Endothelial cell of umbilical vein (primary cell): ENCODE results near the gene RAB21. TPM values are rescaled to one million over a fixed set of nuclear protein-coding genes. Genes with fewer than 3 reads are reported as not detected.

Experiments used
- BruUV-seq: library from RNA; stranded (reverse); fragments of 400-500 nt; replicated peaks from 2 replicates; lab custom pipeline; 2021; lab: Mats Ljungman, UMichigan
- CTCF ChIA-PET: fragments of 300-600, 350-600 bp; sonication (Branson Sonifier 250); formaldehyde crosslinking; loops from one replicate; lab custom pipeline; 2021; ENCODE audit warnings: antibody characterized with exemption, inconsistent platforms; lab: Charles Lee
- POLR2A ChIA-PET: fragments of 300-600, 350-600 bp; sonication (Branson Sonifier 250); formaldehyde crosslinking; loops from one replicate; lab custom pipeline; 2021; ENCODE audit warnings: antibody characterized with exemption, inconsistent platforms; lab: Charles Lee
- DNase-seq: peaks from one replicate; pipeline ENCODE4 v3.0.0-alpha.2; 2011; ENCODE audit warnings: low read depth, low spot score
- FAIRE-seq: peaks from 2 replicates; lab custom pipeline; 2011; peaks lifted over from hg19 to GRCh38; lab: Jason Lieb, UNC
- H2AFZ ChIP-seq: 2 replicates; pipeline ENCODE4 v1.6.0; 2012; ENCODE audit warnings: low read depth, low read length, control low read depth, inconsistent platforms
- H3K27ac ChIP-seq: 2 replicates; pipeline ENCODE4 v1.5.1; 2011; ENCODE audit warnings: low read depth, mild to moderate bottlenecking, control low read depth, low read length, moderate library complexity; ENCODE audit not compliant: insufficient read depth
- H3K27me3 ChIP-seq, 2 experiments: 2 replicates each; pipeline versions ENCODE4 v1.6.0 to v1.6.1; 2011; ENCODE audit warnings: low read length in 2 of 2, mixed read lengths in 1 of 2; ENCODE audit not compliant: control insufficient read depth in 2 of 2, insufficient read depth in 2 of 2
- H3K36me3 ChIP-seq, 2 experiments: 2 replicates in 1 of 2; 3 replicates in 1 of 2; pipeline ENCODE4 v1.5.1; 2011; ENCODE audit warnings: low read length in 2 of 2, mild to moderate bottlenecking in 1 of 2, moderate library complexity in 1 of 2; ENCODE audit not compliant: control insufficient read depth in 2 of 2, insufficient read depth in 2 of 2; ENCODE audit errors: extremely low read depth in 1 of 2
- H3K4me1 ChIP-seq: 3 replicates; pipeline ENCODE4 v1.5.1; 2011; ENCODE audit warnings: mild to moderate bottlenecking, low read length; ENCODE audit not compliant: control insufficient read depth, insufficient read depth; ENCODE audit errors: extremely low read depth
- H3K4me2 ChIP-seq: 2 replicates; pipeline ENCODE4 v1.6.1; 2011; ENCODE audit warnings: low read length, control low read depth, mixed read lengths; ENCODE audit not compliant: insufficient read depth
- H3K4me3 ChIP-seq, 3 experiments: fragments of 200-600 bp in 1 of 3; sonication (generic), shearing (Covaris generic) in 1 of 3; replicated peaks in 1 of 3; 2 replicates each; pipeline ENCODE4 v1.5.1; 2011 to 2016; ENCODE audit warnings: control low read depth in 3 of 3, low read length in 3 of 3, mild to moderate bottlenecking in 2 of 3, inconsistent platforms in 1 of 3, low read depth in 1 of 3, moderate library complexity in 1 of 3; ENCODE audit not compliant: insufficient read depth in 1 of 3
- H3K79me2 ChIP-seq: 2 replicates; pipeline ENCODE4 v1.6.0; 2012; ENCODE audit warnings: low read length, inconsistent platforms; ENCODE audit not compliant: control insufficient read depth, insufficient read depth
- H3K9ac ChIP-seq: replicated peaks from 2 replicates; pipeline ENCODE3; 2011; ENCODE audit warnings: low read length, control low read depth; ENCODE audit not compliant: insufficient read depth; ENCODE audit errors: extremely low read depth
- H3K9me1 ChIP-seq: replicated peaks from 3 replicates; pipeline ENCODE4 v1.6.0; 2011; ENCODE audit warnings: mild to moderate bottlenecking, low read length; ENCODE audit not compliant: control insufficient read depth, insufficient read depth; ENCODE audit errors: extremely low read depth
- H3K9me3 ChIP-seq: replicated peaks from 2 replicates; pipeline ENCODE4 v1.5.1; 2012; ENCODE audit warnings: low read length, inconsistent platforms; ENCODE audit not compliant: control insufficient read depth, insufficient read depth
- H4K20me1 ChIP-seq: replicated peaks from 2 replicates; pipeline ENCODE3; 2011; ENCODE audit warnings: mild to moderate bottlenecking, low read length; ENCODE audit not compliant: control insufficient read depth, insufficient read depth; ENCODE audit errors: extremely low read depth
- CTCF ChIP-seq, 2 donors: IDR thresholded peaks; 1 replicate in 1 of 2; 2 replicates in 1 of 2; pipeline ENCODE4 v1.5.1; 2011; ENCODE audit warnings: low read length in 2 of 2, mild to moderate bottlenecking in 2 of 2, moderate library complexity in 2 of 2, control low read depth in 1 of 2, inconsistent platforms in 1 of 2, low read depth in 1 of 2; ENCODE audit not compliant: insufficient read depth in 1 of 2; ENCODE audit errors: extremely low read depth in 1 of 2
- EZH2 ChIP-seq: IDR thresholded peaks from 2 replicates; pipeline ENCODE4 v1.6.1; 2012; ENCODE audit warnings: borderline replicate concordance, low read depth, mild to moderate bottlenecking, moderate library complexity, low read length, inconsistent platforms; ENCODE audit not compliant: severe bottlenecking
- FOS ChIP-seq: IDR thresholded peaks from 2 replicates; pipeline ENCODE4 v1.6.1; 2011; ENCODE audit warnings: mild to moderate bottlenecking, low read length, moderate library complexity, borderline replicate concordance; ENCODE audit not compliant: insufficient read depth
- GATA2 ChIP-seq: IDR thresholded peaks from 2 replicates; pipeline ENCODE4 v1.7.0; 2011; ENCODE audit warnings: low read depth, mild to moderate bottlenecking, moderate library complexity, mixed read lengths, low read length; ENCODE audit not compliant: insufficient read length, insufficient read depth
- JUN ChIP-seq: IDR thresholded peaks from 2 replicates; pipeline ENCODE4 v1.6.1; 2011; ENCODE audit warnings: borderline replicate concordance, low read depth; ENCODE audit not compliant: insufficient read length, insufficient read depth
- MYC ChIP-seq: IDR thresholded peaks from one replicate; pipeline ENCODE4 v1.6.1; 2011; ENCODE audit warnings: mild to moderate bottlenecking, low read depth, low read length
- POLR2A ChIP-seq: IDR thresholded peaks from 2 replicates; pipeline ENCODE4 v1.6.1; 2012; ENCODE audit warnings: low read depth, mild to moderate bottlenecking, control low read depth, low read length
- POLR2AphosphoS5 ChIP-seq: IDR thresholded peaks from 2 replicates; pipeline ENCODE4 v1.6.1; 2012; ENCODE audit warnings: low read depth, mild to moderate bottlenecking, control low read depth, low read length, moderate library complexity; ENCODE audit not compliant: insufficient read depth
- dilution Hi-C: fragments of 300-500 bp; cut with MboI; formaldehyde crosslinking; loops from one replicate; pipeline ENCODE4 v1.15.0; 2019; ENCODE audit warnings: low sequenced_read_pairs; ENCODE audit not compliant: extremely low pct_ligation_motif_present
- intact Hi-C: fragments of 100-400 bp; cut with micrococcal nuclease; formaldehyde crosslinking; loops from one replicate; pipeline ENCODE4 v1.10.0; 2022
- polyA plus RNA-seq, 4 experiments: library from polyadenylated mRNA; depleted of rRNA in 3 of 4; stranded (reverse) in 3 of 4; unstranded in 1 of 4; fragments of >200 nt; gene quantifications; 2 replicates each; pipeline versions ENCODE4 v1.2.1 to v1.2.3, GENCODE V29; 2011 to 2012; ENCODE audit warnings: missing spikeins in 1 of 4
- total RNA-seq: library from RNA; stranded (reverse); gene quantifications from 2 replicates; pipeline ENCODE4 v1.2.3, GENCODE V29; 2021
- TF ChIP-seq, protein P1 (sequence below): IDR thresholded peaks from 2 replicates; pipeline ENCODE4 v1.6.1; 2011; ENCODE audit not compliant: insufficient read depth, insufficient read length

RAB21 gene
- total and polyA plus RNA-seq, 2 donors (not counting 3 experiments of a cell fraction or from before 2014, with no cell fraction given): 1.8 to 49.6 TPM

DNA sequence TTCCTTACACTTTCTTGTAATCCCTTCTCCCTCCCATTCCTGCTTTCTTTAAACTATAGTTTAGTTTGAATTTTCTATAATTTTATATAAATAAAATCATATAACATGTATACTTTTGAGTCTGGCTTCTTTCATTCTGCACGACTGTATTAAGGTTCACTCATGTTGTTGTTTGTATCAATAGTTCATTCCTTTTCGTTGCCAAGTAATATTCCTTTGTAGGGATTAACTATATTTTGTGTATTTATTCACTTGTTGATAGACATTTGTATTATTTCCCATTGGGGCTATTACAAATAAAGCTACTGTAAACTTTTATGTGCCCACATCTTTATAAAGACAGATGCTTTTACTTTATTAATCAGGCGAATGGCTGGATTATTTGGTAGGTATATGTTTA lies 45.5 kb downstream of the RAB21 start:
- H3K9me1 ChIP-seq: peaks cover 5% of the 10 kb centered on the region
- dilution Hi-C loops: no loop called here
- CTCF ChIA-PET: interaction anchor here (1.2 kb wide), 1 partner anchor 20 kb away, joined by 3 read pairs; no protein-coding TSS in a partner anchor
- no peaks in the 10 kb centered on the region for H4K20me1 ChIP-seq
- H3K4me1 ChIP-seq: peaks cover 13% of the 10 kb centered on the region
- intact Hi-C loops: no loop called here
- H3K4me3 ChIP-seq: no peak overlapping the region
- H3K9ac ChIP-seq: no peak overlapping the region
- no peaks in the 10 kb centered on the region for H3K9me3 ChIP-seq
- no peaks in the 10 kb centered on the region for H3K27me3 ChIP-seq
- no peak overlapping the region for H3K4me2 ChIP-seq
- POLR2A ChIA-PET: no interaction called here
- TF ChIP-seq MYC: no peak
- no peak for TF ChIP-seq POLR2AphosphoS5
- no peak for TF ChIP-seq CTCF (IDR thresholded peaks at IDR 0.05; ENCODE audit: extremely low read depth in 1 of 2, insufficient read depth in 1 of 2, low read depth in 1 of 2, low read length in 2 of 2)
- TF ChIP-seq GATA2: no peak
- TF ChIP-seq, protein P1, sequence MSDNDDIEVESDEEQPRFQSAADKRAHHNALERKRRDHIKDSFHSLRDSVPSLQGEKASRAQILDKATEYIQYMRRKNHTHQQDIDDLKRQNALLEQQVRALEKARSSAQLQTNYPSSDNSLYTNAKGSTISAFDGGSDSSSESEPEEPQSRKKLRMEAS: no peak
- TF ChIP-seq POLR2A: no peak
- no peak for TF ChIP-seq FOS
- TF ChIP-seq EZH2: no peak
- no peak for TF ChIP-seq JUN
- no peaks in the 10 kb centered on the region for H3K36me3 ChIP-seq
- H2AFZ ChIP-seq: no peak overlapping the region
- BruUV-seq: no TSS peak
- H3K27ac ChIP-seq: no peak overlapping the region
- DNase-seq (no peak), FAIRE-seq (no peak)
- H3K79me2 ChIP-seq: no peaks in the 10 kb centered on the region
